ENCODE measurements around the gene ETS2. TPM values are rescaled to one million over a fixed set of nuclear protein-coding genes. Genes with fewer than 3 reads are reported as not detected.

Gene ETS2
- polyA plus RNA-seq, 1 donor from 2014 or later = 11.6 TPM

- Histone ChIP-seq H3K79me2 (replicated peaks; ENCODE audit: insufficient read depth, low read length) (no peaks in the 10 kb centered on the region), H3K36me3 (ENCODE audit: insufficient read depth, low read length) (no peaks in the 10 kb centered on the region), H2AFZ (ENCODE audit: low read depth, low read length) (no peak overlapping the region), H3K27ac (ENCODE audit: low read length) (no peak overlapping the region), H3K4me2 (ENCODE audit: low read length) (no peak overlapping the region), H3K9me2 (ENCODE audit: insufficient read depth, low read length) (no peaks in the 10 kb centered on the region), H4K20me1 (ENCODE audit: insufficient read depth) (no peaks in the 10 kb centered on the region), H3K9ac (ENCODE audit: low read length) (no peak overlapping the region), H3K9me3 (ENCODE audit: low read length) (no peaks in the 10 kb centered on the region), H3K27me3 (ENCODE audit: insufficient read depth, low read depth, low read length) (no peaks in the 10 kb centered on the region), H3F3A (ENCODE audit: insufficient read depth, low read length, poor library complexity, severe bottlenecking) (no peaks in the 10 kb centered on the region), H3K4me3 (ENCODE audit: low read length) (no peak overlapping the region)
- TF ChIP-seq CTCF (IDR thresholded peaks at IDR 0.05; ENCODE audit: poor library complexity, severe bottlenecking) (no peak), POLR2AphosphoS5 (IDR thresholded peaks at IDR 0.05) (no peak)
Observed at GRCh38 chr21:38853421-38853919, 47.7 kb downstream of the ETS2 start.

GRCh38 chr21:38857152-38857825, 51.6 kb downstream of the ETS2 start:
- TF ChIP-seq MXI1 (conservative IDR thresholded peaks at IDR 0.05; ENCODE audit: poor library complexity, severe bottlenecking) = no peak
- Histone ChIP-seq H3F3A (ENCODE audit: insufficient read depth, low read length, poor library complexity, severe bottlenecking) (no peaks in the 10 kb centered on the region), H3K9me3 (ENCODE audit: low read length) (no peaks in the 10 kb centered on the region), H3K9me2 (ENCODE audit: insufficient read depth, low read length) (no peaks in the 10 kb centered on the region), H3K27ac (ENCODE audit: low read length) (no peak overlapping the region), H4K20me1 (ENCODE audit: insufficient read depth) (no peaks in the 10 kb centered on the region), H2AFZ (ENCODE audit: low read depth, low read length) (no peak overlapping the region), H3K36me3 (ENCODE audit: insufficient read depth, low read length) (no peaks in the 10 kb centered on the region), H3K9ac (ENCODE audit: low read length) (no peak overlapping the region), H3K4me3 (ENCODE audit: low read length) (no peak overlapping the region), H3K27me3 (ENCODE audit: insufficient read depth, low read depth, low read length) (no peaks in the 10 kb centered on the region), H3K4me2 (ENCODE audit: low read length) (no peak overlapping the region), H3K79me2 (replicated peaks; ENCODE audit: insufficient read depth, low read length) (no peaks in the 10 kb centered on the region)

GRCh38 chr21:38858026-38858811, 52.5 kb downstream of the ETS2 start:
- Histone ChIP-seq H3K4me2 (ENCODE audit: low read length) (no peak overlapping the region), H3K9me2 (ENCODE audit: insufficient read depth, low read length) (no peaks in the 10 kb centered on the region), H3K9me3 (ENCODE audit: low read length) (no peaks in the 10 kb centered on the region), H3K27ac (ENCODE audit: low read length) (no peak overlapping the region), H2AFZ (ENCODE audit: low read depth, low read length) (no peak overlapping the region), H3K36me3 (ENCODE audit: insufficient read depth, low read length) (no peaks in the 10 kb centered on the region), H3K9ac (ENCODE audit: low read length) (no peak overlapping the region), H3K4me3 (ENCODE audit: low read length) (no peak overlapping the region), H3K27me3 (ENCODE audit: insufficient read depth, low read depth, low read length) (no peaks in the 10 kb centered on the region), H3F3A (ENCODE audit: insufficient read depth, low read length, poor library complexity, severe bottlenecking) (no peaks in the 10 kb centered on the region), H3K79me2 (replicated peaks; ENCODE audit: insufficient read depth, low read length) (no peaks in the 10 kb centered on the region), H4K20me1 (ENCODE audit: insufficient read depth) (no peaks in the 10 kb centered on the region)
- TF ChIP-seq REST (IDR thresholded peaks at IDR 0.05; ENCODE audit: borderline replicate concordance) (no peak), MXI1 (conservative IDR thresholded peaks at IDR 0.05; ENCODE audit: poor library complexity, severe bottlenecking) (no peak), POLR2AphosphoS5 (IDR thresholded peaks at IDR 0.05) (no peak), TAF1 (IDR thresholded peaks at IDR 0.05; ENCODE audit: low read depth) (no peak), EZH2 (IDR thresholded peaks at IDR 0.05; ENCODE audit: borderline replicate concordance, insufficient read depth, low read length, poor library complexity, severe bottlenecking) (no peak), SMC3 (conservative IDR thresholded peaks at IDR 0.05; ENCODE audit: poor library complexity) (no peak), EP300 (conservative IDR thresholded peaks at IDR 0.05; ENCODE audit: poor library complexity, severe bottlenecking) (no peak)

Data from neural cell (in vitro differentiated cells).